Lower leg skin (tissue), 4 donors: ENCODE results near the gene FZD10. TPM values are rescaled to one million over a fixed set of nuclear protein-coding genes. Genes with fewer than 3 reads are reported as not detected.

Experiments
- DNase-seq, 2 donors: peaks; one replicate each; pipeline ENCODE4 v3.0.0-alpha.2; 2019; ENCODE audit warnings: low spot score in 2 of 2
- H3K4me3 ChIP-seq: fragments of 200-600 bp; sonication (generic); 2 replicates; pipeline ENCODE4 v1.5.1; 2017; ENCODE audit warnings: mild to moderate bottlenecking, low read depth; ENCODE audit not compliant: poor library complexity, severe bottlenecking
- CTCF ChIP-seq, 3 donors: fragments of 450-650 bp; IDR thresholded peaks; one replicate each; pipeline ENCODE4 v1.5.1; 2016; ENCODE audit warnings: antibody characterized with exemption in 3 of 3, mild to moderate bottlenecking in 3 of 3, moderate library complexity in 2 of 3
- POLR2A ChIP-seq, 2 donors: fragments of 450-650 bp; IDR thresholded peaks; one replicate each; pipeline ENCODE4 v1.6.1; 2016 to 2017; ENCODE audit warnings: antibody characterized with exemption in 2 of 2, mild to moderate bottlenecking in 1 of 2, moderate library complexity in 1 of 2
- WGBS, 2 donors: methylation state at CpG; one replicate each; pipeline ENCODE4 v1.1.5; 2018; 5-methylcytosine and 5-hydroxymethylcytosine counted together
- intact Hi-C: fragments of 100-400 bp; cut with DNase I; formaldehyde crosslinking; loops from one replicate; pipeline ENCODE4 v1.15.0; 2023; ENCODE audit warnings: low total_unique reads
- total RNA-seq, 4 donors: library from RNA; depleted of rRNA; stranded (reverse); fragments of >200 nt; gene quantifications; one replicate each; pipeline ENCODE4 v1.1.0, GENCODE V29; 2016

The FZD10 gene
- total RNA-seq, 4 donors from 2014 or later, result 11.0 to 33.2 (median 19.3) TPM

GRCh38 chr12:130157998-130158753 lies 4.1 kb upstream of the FZD10 start:
- TF ChIP-seq CTCF (IDR thresholded peaks at IDR 0.05) (no peak), POLR2A (IDR thresholded peaks at IDR 0.05) (no peak)
- intact Hi-C loops, result no loop called here
- 66% methylated on average over 15 of the region's 15 CpGs for WGBS, 2 donors
- H3K4me3 ChIP-seq, result no peak overlapping the region
- DNase-seq, result no peak

- H3K4me3 ChIP-seq, result no peak overlapping the region
- intact Hi-C loops, result no loop called here
- TF ChIP-seq CTCF (IDR thresholded peaks at IDR 0.05), result no peak
- TF ChIP-seq POLR2A (IDR thresholded peaks at IDR 0.05), result no peak
- WGBS, 2 donors, result 76 to 80% methylated on average over 7 of the region's 7 CpGs
- no peak for DNase-seq
These were observed 3.6 kb upstream of the FZD10 start for GRCh38 chr12:130158754-130159059.

- no peak for DNase-seq
- WGBS, 2 donors, result 14 to 17% methylated on average over 7 of the region's 7 CpGs
- no peak overlapping the region for H3K4me3 ChIP-seq
- no peak for TF ChIP-seq CTCF (IDR thresholded peaks at IDR 0.05)
- TF ChIP-seq POLR2A (IDR thresholded peaks at IDR 0.05), result no peak
- intact Hi-C loops, result no loop called here
These were observed 2.0 kb upstream of the FZD10 start for GRCh38 chr12:130160306-130160705.

GRCh38 chr12:130160711-130161231 lies 1.5 kb upstream of the FZD10 start:
- 2 to 5% methylated on average over 20 to 34 of the region's 44 CpGs for WGBS, 2 donors
- intact Hi-C loops, result no loop called here
- TF ChIP-seq CTCF (IDR thresholded peaks at IDR 0.05) (no peak), POLR2A (IDR thresholded peaks at IDR 0.05) (no peak)
- DNase-seq, result no peak
- no peak overlapping the region for H3K4me3 ChIP-seq

- WGBS, 2 donors, result 0 to 1% methylated on average over 47 to 57 of the region's 87 CpGs
- peak overlapping the region; percentile 34 for H3K4me3 ChIP-seq
- TF ChIP-seq CTCF (IDR thresholded peaks at IDR 0.05) (no peak), POLR2A (IDR thresholded peaks at IDR 0.05) (no peak)
- intact Hi-C loops, result no loop called here
- peak in 1 of 2 donors; percentile 89 for DNase-seq
These were observed 712 bp upstream of the FZD10 start for GRCh38 chr12:130161261-130162243.
